ENCODE measurements around the gene MAPK8IP1.
"Not testable (repeated sequence)": the region's sequence is repeated elsewhere in the genome, so short reads cannot be mapped to it uniquely, and the experiment has no call there.

The MAPK8IP1 gene

GRCh38 chr11:45889966-45890365, 4.5 kb downstream of the MAPK8IP1 start:
- DNase-seq (ENCODE audit: low read depth, low spot score) = no peak

- no peak for DNase-seq (ENCODE audit: low read depth, low spot score)
These were observed 5.6 kb downstream of the MAPK8IP1 start for GRCh38 chr11:45890886-45891550.

- DNase-seq (ENCODE audit: low read depth, low spot score) = no peak
These were observed 7.4 kb downstream of the MAPK8IP1 start for GRCh38 chr11:45892856-45893255.

- no peak for DNase-seq (ENCODE audit: low read depth, low spot score)
These were observed 9.2 kb downstream of the MAPK8IP1 start for GRCh38 chr11:45894555-45895247.

- DNase-seq (ENCODE audit: low read depth, low spot score) = no peak
These were observed 10.3 kb downstream of the MAPK8IP1 start for GRCh38 chr11:45895553-45896259.

- DNase-seq (ENCODE audit: low read depth, low spot score) = peak; percentile 34
These were observed 11.1 kb downstream of the MAPK8IP1 start for GRCh38 chr11:45896422-45896984.

- no peak for DNase-seq (ENCODE audit: low read depth, low spot score)
These were observed 12.1 kb downstream of the MAPK8IP1 start for GRCh38 chr11:45897556-45897955.

GRCh38 chr11:45899086-45899447, 13.6 kb downstream of the MAPK8IP1 start:
- DNase-seq (ENCODE audit: low read depth, low spot score) = no peak

- DNase-seq (ENCODE audit: low read depth, low spot score) = peak; percentile 95
These were observed 14.2 kb downstream of the MAPK8IP1 start for GRCh38 chr11:45899448-45900174.

- peak; percentile 37 for DNase-seq (ENCODE audit: low read depth, low spot score)
These were observed 14.8 kb downstream of the MAPK8IP1 start for GRCh38 chr11:45900175-45900800.

GRCh38 chr11:45900916-45901617, 15.6 kb downstream of the MAPK8IP1 start:
- peak; percentile 57 for DNase-seq (ENCODE audit: low read depth, low spot score)

- DNase-seq (ENCODE audit: low read depth, low spot score) = no peak
These were observed 16.2 kb downstream of the MAPK8IP1 start for GRCh38 chr11:45901626-45902025.

GRCh38 chr11:45902452-45903380, 17.3 kb downstream of the MAPK8IP1 start:
- DNase-seq (ENCODE audit: low read depth, low spot score) = no peak

- no peak for DNase-seq (ENCODE audit: low read depth, low spot score)
These were observed 19.0 kb downstream of the MAPK8IP1 start for GRCh38 chr11:45904309-45904915.

GRCh38 chr11:45905095-45905494, 19.6 kb downstream of the MAPK8IP1 start:
- DNase-seq (ENCODE audit: low read depth, low spot score) = no peak

- not testable (repeated sequence) for DNase-seq (ENCODE audit: low read depth, low spot score)
These were observed 20.1 kb downstream of the MAPK8IP1 start for GRCh38 chr11:45905576-45905975.

- no peak for DNase-seq (ENCODE audit: low read depth, low spot score)
These were observed 20.7 kb downstream of the MAPK8IP1 start for GRCh38 chr11:45906096-45906682.

- DNase-seq (ENCODE audit: low read depth, low spot score) = no peak
These were observed 21.6 kb downstream of the MAPK8IP1 start, which contains the start of gene FREY1 for GRCh38 chr11:45906965-45907611. FREY1 (minus strand) TSS chr11:45907271; CDS start chr11:45907245, 26 bp downstream.
